Stimulated activated CD8-positive, alpha-beta memory T cell treated with anti-CD3 and anti-CD28 coated beads, Interleukin-2, amount 100 ng/mL, for 48 hours (primary cell): ENCODE results near the gene ALMS1.
A peak's percentile ranks its signal among the peaks of the same experiment; 100 is the strongest.
"Not testable (repeated sequence)": the region's sequence is repeated elsewhere in the genome, so short reads cannot be mapped to it uniquely, and the experiment has no call there.

Experiments used
- DNase-seq, 2 donors: peaks; one replicate each; pipeline ENCODE4 v3.0.0-alpha.2; 2020; ENCODE audit warnings: low read depth in 2 of 2

The ALMS1 gene

GRCh38 chr2:73385504-73386341 lies at the start of gene ALMS1:
Gene ALMS1, plus strand, starts transcription at chr2:73385836. Its CDS starts 33 bp downstream, at chr2:73385869.
- peak; percentile 80 to 82 for DNase-seq

GRCh38 chr2:73337828-73338227 lies 47.8 kb upstream of the ALMS1 start:
- no peak for DNase-seq

- DNase-seq, result no peak
These were observed 46.4 kb upstream of the ALMS1 start for GRCh38 chr2:73339201-73339600.

GRCh38 chr2:73341039-73341438 lies 44.6 kb upstream of the ALMS1 start:
- no peak for DNase-seq

- DNase-seq, result no peak
These were observed 41.6 kb upstream of the ALMS1 start for GRCh38 chr2:73343992-73344391.

- DNase-seq, result not testable (repeated sequence)
These were observed 40.9 kb upstream of the ALMS1 start for GRCh38 chr2:73344747-73345146.

- no peak for DNase-seq
These were observed 35.5 kb upstream of the ALMS1 start for GRCh38 chr2:73350035-73350691.

- DNase-seq, result no peak
These were observed 29.5 kb upstream of the ALMS1 start for GRCh38 chr2:73356097-73356496.

- no peak for DNase-seq
These were observed 25.5 kb upstream of the ALMS1 start for GRCh38 chr2:73359915-73360697.

GRCh38 chr2:73366060-73366459 lies 19.6 kb upstream of the ALMS1 start:
- no peak for DNase-seq

- DNase-seq, result no peak
These were observed 16.9 kb upstream of the ALMS1 start for GRCh38 chr2:73368781-73369180.

- no peak for DNase-seq
These were observed 15.3 kb upstream of the ALMS1 start for GRCh38 chr2:73370348-73370747.

GRCh38 chr2:73373344-73373743 lies 12.3 kb upstream of the ALMS1 start:
- no peak for DNase-seq

- DNase-seq, result no peak
These were observed 11.4 kb upstream of the ALMS1 start for GRCh38 chr2:73374269-73374668.

- DNase-seq, result no peak
These were observed 9.0 kb upstream of the ALMS1 start for GRCh38 chr2:73376681-73377080.

GRCh38 chr2:73383036-73383435 lies 2.6 kb upstream of the ALMS1 start:
- DNase-seq, result no peak

- DNase-seq, result no peak
These were observed 523 bp upstream of the ALMS1 start for GRCh38 chr2:73385123-73385503.

GRCh38 chr2:73386342-73386868 lies 769 bp downstream of the ALMS1 start:
- no peak for DNase-seq

- no peak for DNase-seq
These were observed 1.4 kb downstream of the ALMS1 start for GRCh38 chr2:73386894-73387636.

GRCh38 chr2:73402386-73403103 lies 16.9 kb downstream of the ALMS1 start:
- DNase-seq, result no peak

- no peak for DNase-seq
These were observed 17.6 kb downstream of the ALMS1 start for GRCh38 chr2:73403237-73403636.
